ENCODE data around the gene HOPX.

HOPX gene

DNA sequence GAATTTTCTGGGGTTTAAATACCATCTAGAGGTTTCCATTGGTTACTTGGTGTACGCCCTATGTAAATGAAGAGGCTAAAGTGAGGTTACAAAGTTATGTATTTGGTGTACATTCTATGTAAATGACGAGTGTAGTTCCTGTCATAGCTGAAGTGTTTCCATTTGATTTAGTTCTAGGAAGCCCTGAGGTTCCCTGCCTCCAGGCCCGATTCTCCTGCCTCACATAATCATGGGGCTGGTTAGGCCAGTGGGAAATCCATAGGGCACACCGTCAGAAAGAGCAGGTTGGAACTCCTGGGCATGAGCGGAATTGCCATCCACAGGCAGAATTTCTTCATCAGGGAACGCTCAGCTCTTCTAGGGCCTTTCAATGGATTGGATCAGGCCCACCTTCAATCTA, 24.2 kb upstream of the HOPX start:
- TF ChIP-seq, protein P1, sequence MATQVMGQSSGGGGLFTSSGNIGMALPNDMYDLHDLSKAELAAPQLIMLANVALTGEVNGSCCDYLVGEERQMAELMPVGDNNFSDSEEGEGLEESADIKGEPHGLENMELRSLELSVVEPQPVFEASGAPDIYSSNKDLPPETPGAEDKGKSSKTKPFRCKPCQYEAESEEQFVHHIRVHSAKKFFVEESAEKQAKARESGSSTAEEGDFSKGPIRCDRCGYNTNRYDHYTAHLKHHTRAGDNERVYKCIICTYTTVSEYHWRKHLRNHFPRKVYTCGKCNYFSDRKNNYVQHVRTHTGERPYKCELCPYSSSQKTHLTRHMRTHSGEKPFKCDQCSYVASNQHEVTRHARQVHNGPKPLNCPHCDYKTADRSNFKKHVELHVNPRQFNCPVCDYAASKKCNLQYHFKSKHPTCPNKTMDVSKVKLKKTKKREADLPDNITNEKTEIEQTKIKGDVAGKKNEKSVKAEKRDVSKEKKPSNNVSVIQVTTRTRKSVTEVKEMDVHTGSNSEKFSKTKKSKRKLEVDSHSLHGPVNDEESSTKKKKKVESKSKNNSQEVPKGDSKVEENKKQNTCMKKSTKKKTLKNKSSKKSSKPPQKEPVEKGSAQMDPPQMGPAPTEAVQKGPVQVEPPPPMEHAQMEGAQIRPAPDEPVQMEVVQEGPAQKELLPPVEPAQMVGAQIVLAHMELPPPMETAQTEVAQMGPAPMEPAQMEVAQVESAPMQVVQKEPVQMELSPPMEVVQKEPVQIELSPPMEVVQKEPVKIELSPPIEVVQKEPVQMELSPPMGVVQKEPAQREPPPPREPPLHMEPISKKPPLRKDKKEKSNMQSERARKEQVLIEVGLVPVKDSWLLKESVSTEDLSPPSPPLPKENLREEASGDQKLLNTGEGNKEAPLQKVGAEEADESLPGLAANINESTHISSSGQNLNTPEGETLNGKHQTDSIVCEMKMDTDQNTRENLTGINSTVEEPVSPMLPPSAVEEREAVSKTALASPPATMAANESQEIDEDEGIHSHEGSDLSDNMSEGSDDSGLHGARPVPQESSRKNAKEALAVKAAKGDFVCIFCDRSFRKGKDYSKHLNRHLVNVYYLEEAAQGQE (IDR thresholded peaks at IDR 0.05; ENCODE audit: insufficient read depth in 1 of 2, low read depth in 2 of 2, low read length in 2 of 2): no peak
- TF ChIP-seq FOXP2 (optimal IDR thresholded peaks at IDR 0.05; ENCODE audit: borderline replicate concordance, extremely low read depth, extremely low read length, insufficient read depth) (no peak), POLR2AphosphoS5 (IDR thresholded peaks at IDR 0.05; ENCODE audit: low read depth, low read length) (no peak), TAF1 (IDR thresholded peaks at IDR 0.05; ENCODE audit: borderline replicate concordance, insufficient read depth, low read length) (no peak), SIN3A (IDR thresholded peaks at IDR 0.05; ENCODE audit: borderline replicate concordance, insufficient read depth, low read length) (no peak)

DNA sequence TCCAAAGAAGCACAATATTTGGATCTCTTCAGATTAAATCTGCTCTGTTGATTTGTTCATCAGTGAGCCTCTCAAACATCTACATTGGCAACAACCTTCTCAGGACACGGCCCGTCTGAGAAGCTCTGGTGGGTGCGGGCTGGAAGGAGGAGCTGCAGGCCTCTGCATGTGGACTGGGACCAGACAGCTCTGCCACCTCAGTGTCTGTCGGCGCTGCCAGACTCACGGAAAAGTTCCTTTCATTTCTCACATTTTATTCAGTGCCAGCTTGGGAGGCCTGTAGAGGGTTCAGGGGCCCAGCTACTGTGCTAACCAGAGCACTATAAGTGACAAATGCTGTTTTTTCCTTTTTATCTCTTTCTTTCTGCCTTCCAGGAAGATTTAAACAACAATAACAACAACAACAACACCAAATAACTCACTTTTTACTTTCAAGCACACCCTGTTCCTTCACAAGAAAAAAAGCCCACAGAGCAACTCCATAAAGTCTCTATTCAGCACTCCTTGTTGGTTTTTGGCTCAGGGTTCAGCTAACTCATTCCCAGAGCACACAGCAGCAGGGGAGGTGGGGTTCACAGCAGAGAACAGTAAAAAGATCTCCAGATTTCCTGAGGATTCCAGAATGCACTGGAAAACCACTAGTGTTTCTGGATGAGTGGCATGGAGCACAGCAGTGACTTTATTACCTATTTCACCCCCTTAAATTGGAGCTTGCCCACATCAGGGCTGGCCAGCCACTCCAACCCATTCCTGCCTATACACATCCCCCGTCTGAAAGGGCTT, 23.2 kb upstream of the HOPX start:
- TF ChIP-seq FOXP2 (optimal IDR thresholded peaks at IDR 0.05; ENCODE audit: borderline replicate concordance, extremely low read depth, extremely low read length, insufficient read depth) (no peak), TAF1 (IDR thresholded peaks at IDR 0.05; ENCODE audit: borderline replicate concordance, insufficient read depth, low read length) (no peak), SIN3A (IDR thresholded peaks at IDR 0.05; ENCODE audit: borderline replicate concordance, insufficient read depth, low read length) (no peak), POLR2AphosphoS5 (IDR thresholded peaks at IDR 0.05; ENCODE audit: low read depth, low read length) (no peak)
- TF ChIP-seq, protein P1 (IDR thresholded peaks at IDR 0.05; ENCODE audit: insufficient read depth in 1 of 2, low read depth in 2 of 2, low read length in 2 of 2): no peak

DNA sequence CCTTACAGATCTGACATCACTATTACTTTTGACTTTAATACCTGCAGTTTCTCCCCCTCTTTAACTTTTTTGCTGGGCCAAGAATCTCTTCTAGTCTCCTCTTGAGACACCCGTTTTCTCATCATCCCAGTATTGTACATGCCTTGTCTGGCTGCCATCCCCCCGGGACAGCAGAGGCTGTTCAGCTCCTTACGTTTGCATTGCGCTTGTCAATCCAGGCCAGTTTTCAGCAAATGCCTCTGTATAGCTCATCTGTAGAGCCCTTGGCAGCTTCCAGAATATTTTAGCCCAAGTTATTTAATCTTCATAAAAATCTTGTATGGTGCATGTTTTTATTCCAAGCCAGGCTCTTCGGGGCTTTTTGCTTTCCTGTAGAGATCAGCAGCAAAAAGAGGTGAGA, 22.3 kb upstream of the HOPX start:
- no peak for TF ChIP-seq TAF1 (IDR thresholded peaks at IDR 0.05; ENCODE audit: borderline replicate concordance, insufficient read depth, low read length)
- TF ChIP-seq FOXP2 (optimal IDR thresholded peaks at IDR 0.05; ENCODE audit: borderline replicate concordance, extremely low read depth, extremely low read length, insufficient read depth): no peak
- no peak for TF ChIP-seq SIN3A (IDR thresholded peaks at IDR 0.05; ENCODE audit: borderline replicate concordance, insufficient read depth, low read length)
- TF ChIP-seq POLR2AphosphoS5 (IDR thresholded peaks at IDR 0.05; ENCODE audit: low read depth, low read length): no peak
- TF ChIP-seq, protein P1 (IDR thresholded peaks at IDR 0.05; ENCODE audit: insufficient read depth in 1 of 2, low read depth in 2 of 2, low read length in 2 of 2): no peak

DNA sequence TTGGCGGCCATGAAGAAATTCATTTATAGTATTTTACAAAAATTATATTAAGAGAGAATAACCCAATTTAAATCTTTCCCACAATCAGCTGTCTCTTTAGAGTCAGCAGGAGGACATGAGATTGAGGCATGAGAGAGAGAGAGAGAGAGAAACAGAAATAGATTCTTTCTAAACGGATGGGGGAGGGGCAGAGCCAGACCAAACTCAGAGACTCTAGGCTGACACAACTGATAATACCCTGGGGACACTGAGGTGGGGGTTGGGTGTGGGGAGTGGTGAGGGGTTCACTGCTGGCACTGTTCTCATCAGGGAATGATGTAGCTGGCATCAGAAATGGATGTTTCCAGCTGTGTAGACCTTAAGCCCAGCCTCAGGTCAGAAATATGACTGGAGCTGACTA, 20.5 kb upstream of the HOPX start:
- TF ChIP-seq TAF1 (IDR thresholded peaks at IDR 0.05; ENCODE audit: borderline replicate concordance, insufficient read depth, low read length) (no peak), FOXP2 (optimal IDR thresholded peaks at IDR 0.05; ENCODE audit: borderline replicate concordance, extremely low read depth, extremely low read length, insufficient read depth) (no peak), POLR2AphosphoS5 (IDR thresholded peaks at IDR 0.05; ENCODE audit: low read depth, low read length) (no peak), SIN3A (IDR thresholded peaks at IDR 0.05; ENCODE audit: borderline replicate concordance, insufficient read depth, low read length) (no peak)
- TF ChIP-seq, protein P1 (IDR thresholded peaks at IDR 0.05; ENCODE audit: insufficient read depth in 1 of 2, low read depth in 2 of 2, low read length in 2 of 2): no peak
